AG08395 (cell line): Measurements from ENCODE around the gene RPGRIP1L.

Source experiments
- DNase-seq: peaks from one replicate; pipeline ENCODE4 v3.0.0; 2012; ENCODE audit warnings: mixed read lengths, low spot score

The RPGRIP1L gene

GRCh38 chr16:53703590-53704444, at the start of gene RPGRIP1L, which contains the start of gene FTO:
Gene RPGRIP1L, minus strand, starts transcription at chr16:53703859. Its CDS starts 3,136 bp downstream, at chr16:53700723.
Gene FTO, plus strand, starts transcription at chr16:53704156.
- peak; percentile 98 for DNase-seq

GRCh38 chr16:53753431-53753830, 49.8 kb upstream of the RPGRIP1L start:
- DNase-seq, result no peak

DNA sequence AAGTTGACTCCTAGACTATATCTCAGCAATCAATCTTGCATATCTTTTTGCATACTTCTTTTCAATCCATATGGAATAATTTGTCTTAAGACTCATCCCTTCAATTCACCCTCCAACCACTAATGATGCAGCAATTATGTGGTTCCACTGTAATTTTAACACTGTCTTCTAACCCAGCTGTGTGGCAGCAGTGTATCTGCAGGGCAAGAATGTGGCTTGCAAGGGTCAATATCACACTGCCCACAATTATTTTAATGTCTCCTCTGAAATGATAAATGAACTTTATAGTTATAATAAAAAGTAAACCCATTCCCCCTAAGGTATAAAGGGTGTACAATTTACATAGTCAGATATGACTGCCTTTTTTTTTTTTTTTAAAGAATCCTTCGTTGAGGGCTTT, 48.9 kb upstream of the RPGRIP1L start:
- DNase-seq, result no peak

DNA sequence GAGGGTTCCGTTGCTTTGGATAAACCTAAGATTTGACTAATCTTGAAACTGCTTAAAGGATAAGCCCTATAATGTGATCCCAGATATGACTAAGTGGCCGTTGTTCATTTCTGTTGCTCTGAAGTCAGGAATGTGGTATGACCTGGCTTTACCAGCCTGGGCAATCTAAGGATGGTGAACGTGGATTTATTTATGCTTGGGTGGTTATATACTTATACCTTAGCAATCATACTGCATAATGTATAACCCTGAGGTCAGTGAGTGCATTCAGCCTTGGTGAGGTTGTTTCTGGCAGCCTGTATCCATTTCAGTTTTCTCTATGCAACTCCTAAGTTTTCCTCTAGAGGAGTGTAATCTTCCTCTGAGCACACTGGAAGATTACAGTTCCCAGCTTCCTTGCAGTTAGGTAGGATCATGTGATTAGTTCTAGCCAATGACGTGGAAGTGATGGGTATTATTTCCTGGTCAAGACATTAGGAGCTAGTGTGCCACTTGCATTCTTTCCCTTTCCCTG, 42.2 kb upstream of the RPGRIP1L start:
- DNase-seq, result peak; percentile 43

GRCh38 chr16:53745086-53745485, 41.4 kb upstream of the RPGRIP1L start:
- DNase-seq, result peak; percentile 61

- DNase-seq, result no peak
These were observed 40.8 kb upstream of the RPGRIP1L start for GRCh38 chr16:53744449-53744848.

GRCh38 chr16:53743149-53743566, 39.5 kb upstream of the RPGRIP1L start:
- DNase-seq, result no peak

- DNase-seq, result no peak
These were observed 37.9 kb upstream of the RPGRIP1L start for GRCh38 chr16:53741546-53741945.

- no peak for DNase-seq
These were observed 37.4 kb upstream of the RPGRIP1L start for GRCh38 chr16:53740933-53741531.

- DNase-seq, result no peak
These were observed 36.8 kb upstream of the RPGRIP1L start for GRCh38 chr16:53740476-53740875.

DNA sequence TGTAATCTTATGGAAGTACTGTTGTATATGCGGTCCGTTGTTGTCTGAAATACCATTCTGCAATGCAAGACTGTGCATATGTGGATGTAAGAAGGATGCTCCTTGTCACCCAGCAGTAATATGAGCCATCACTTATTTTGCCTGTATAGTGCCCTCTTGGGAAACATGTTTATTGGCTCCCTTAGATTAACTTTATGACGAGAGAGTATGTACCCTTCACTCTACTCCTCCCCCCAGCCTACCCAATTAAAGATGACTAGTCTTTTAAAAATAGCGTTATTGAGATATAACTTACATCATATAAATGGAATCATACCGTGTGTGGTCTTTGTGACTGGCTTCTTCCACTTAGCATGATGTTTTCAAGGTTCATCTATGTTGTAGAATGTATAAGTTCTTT, 33.9 kb upstream of the RPGRIP1L start:
- DNase-seq, result no peak

- DNase-seq, result no peak
These were observed 32.6 kb upstream of the RPGRIP1L start for GRCh38 chr16:53736297-53736696.

- DNase-seq, result no peak
These were observed 31.2 kb upstream of the RPGRIP1L start for GRCh38 chr16:53734908-53735307.

- no peak for DNase-seq
These were observed 28.8 kb upstream of the RPGRIP1L start for GRCh38 chr16:53732296-53732929.

DNA sequence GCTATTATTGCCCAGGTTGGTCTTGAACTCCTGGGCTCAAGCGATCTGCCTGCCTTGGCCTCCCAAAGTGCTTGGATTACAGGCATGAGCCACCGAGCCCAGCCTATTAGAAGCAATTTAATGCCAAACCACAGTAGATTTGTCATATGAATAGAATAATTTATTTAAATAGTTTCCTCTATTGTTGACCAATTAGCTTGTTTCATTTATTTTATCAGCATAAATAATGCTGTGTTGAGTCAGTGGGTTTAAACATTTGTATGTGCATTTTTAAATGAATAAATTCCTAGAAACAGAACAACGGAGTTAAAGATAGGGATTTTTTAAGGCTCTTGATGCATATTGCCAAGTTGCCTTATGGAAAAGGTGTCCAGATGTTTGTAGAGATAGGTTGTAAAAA, 27.0 kb upstream of the RPGRIP1L start:
- DNase-seq, result no peak

DNA sequence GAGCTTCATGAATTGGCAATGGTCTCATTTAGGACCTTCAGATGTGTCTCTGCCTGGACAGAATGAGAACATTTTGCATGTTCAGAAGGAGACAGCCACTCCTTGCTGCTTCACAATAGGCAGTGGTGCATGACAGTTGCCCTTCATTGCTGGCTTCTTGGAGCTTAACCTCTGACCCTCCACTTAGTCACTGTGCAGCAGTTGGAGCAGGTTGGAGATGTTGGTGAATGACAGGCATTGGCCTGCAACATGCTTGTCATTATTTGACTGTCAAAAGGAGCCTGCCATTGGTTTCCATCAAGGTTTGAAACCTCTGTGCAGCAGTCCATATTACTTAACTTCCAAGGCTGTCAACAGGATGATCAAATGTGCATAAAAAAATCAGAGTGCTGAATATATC, 23.0 kb upstream of the RPGRIP1L start:
- no peak for DNase-seq

DNA sequence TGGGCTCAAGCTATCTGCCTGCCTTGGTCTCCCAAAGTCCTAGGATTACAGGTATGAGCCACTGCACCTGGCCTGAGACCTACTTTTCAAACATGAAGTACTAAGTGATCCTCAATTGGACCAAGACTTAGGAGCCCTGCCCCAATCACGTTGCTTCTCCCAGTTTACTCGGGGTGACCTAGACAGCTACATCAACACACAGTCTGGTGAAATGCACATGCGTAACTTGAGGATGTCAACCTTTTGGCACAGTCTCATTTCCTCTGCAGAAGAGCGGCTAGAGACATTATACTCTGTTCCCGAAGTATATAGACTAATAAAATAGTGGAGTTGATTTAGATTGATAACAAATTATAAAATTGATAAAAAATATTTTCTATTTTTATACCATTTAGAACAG, 17.4 kb upstream of the RPGRIP1L start:
- DNase-seq, result no peak

GRCh38 chr16:53717577-53717976, 13.9 kb upstream of the RPGRIP1L start:
- DNase-seq, result no peak

- DNase-seq, result no peak
These were observed 11.3 kb upstream of the RPGRIP1L start for GRCh38 chr16:53715023-53715384.

- DNase-seq, result peak; percentile 13
These were observed 10.8 kb upstream of the RPGRIP1L start for GRCh38 chr16:53714205-53715022.

- no peak for DNase-seq
These were observed 9.9 kb upstream of the RPGRIP1L start for GRCh38 chr16:53713403-53714204.
